Measurements from ENCODE around the gene KCNJ2.

Gene KCNJ2

GRCh38 chr17:70206361-70207010 lies 37.2 kb downstream of the KCNJ2 start:
- no peak for DNase-seq

GRCh38 chr17:70207184-70207583 lies 37.9 kb downstream of the KCNJ2 start:
- DNase-seq = no peak

- no peak for DNase-seq
Measured at GRCh38 chr17:70208080-70208794, 38.9 kb downstream of the KCNJ2 start.

- DNase-seq = no peak
Measured at GRCh38 chr17:70208825-70209555, 39.7 kb downstream of the KCNJ2 start.

DNA sequence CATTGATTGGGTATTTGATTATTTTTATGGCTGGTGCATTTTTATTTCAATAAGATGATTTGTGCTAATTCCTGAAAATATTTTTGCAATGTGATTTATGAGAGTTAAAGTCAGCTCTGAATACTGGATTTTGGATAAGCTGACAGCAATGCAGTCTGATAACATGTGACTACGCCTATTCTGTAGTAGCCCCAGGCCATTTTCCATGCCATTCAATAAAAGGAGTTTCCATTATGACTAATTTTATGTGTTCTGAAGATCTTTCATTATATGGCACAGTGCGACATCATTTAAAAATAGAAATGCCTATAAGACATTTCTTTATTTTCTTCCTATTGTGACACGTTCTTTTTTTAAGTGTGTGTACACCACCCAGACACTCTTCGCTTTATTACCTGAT lies 46.3 kb downstream of the KCNJ2 start:
- DNase-seq = no peak

DNA sequence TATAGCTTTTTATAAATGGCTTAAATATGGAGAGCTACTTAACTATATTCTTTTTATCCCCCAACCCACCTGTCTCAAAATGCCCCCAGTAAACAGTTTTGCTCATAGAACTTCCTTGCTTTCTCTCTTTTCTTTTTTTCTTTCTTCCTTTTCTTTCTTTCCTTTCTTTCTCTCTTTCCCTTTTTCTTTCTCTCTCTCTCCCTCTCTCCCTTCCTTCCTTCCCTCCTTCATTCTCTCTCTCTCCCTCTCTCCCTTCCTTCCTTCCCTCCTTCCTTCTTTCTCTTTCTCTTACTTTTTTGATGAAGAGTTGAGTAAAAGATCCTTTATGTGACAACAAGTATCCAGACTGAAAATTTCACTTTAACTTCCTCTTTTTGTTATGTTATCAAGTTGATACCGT lies 48.2 kb downstream of the KCNJ2 start:
- DNase-seq = no peak

DNA sequence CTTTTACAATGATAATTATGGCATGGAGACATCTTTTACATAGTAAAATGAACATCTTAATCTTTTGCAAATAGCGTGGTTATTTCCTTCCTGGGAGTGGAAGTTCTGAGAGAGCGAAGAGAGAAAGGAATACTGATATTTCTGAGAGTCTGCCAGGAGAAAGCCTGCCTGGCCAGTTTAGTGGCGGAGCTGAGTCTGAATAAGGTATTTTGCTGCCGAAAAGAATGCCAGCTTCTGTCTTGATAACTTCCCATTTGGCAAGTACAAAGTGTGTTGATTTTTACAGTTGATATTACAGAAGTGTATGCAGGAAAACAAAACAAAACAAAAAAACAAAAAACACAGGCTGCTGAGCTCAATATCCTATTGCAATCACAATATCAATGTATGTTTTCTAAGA lies 55.9 kb downstream of the KCNJ2 start:
- no peak for DNase-seq

Data from kidney glomerular epithelial cell (primary cell).